SU-DHL-6 (cell line): Measurements from ENCODE around the gene MED12L.

Source experiments
- H2AFZ ChIP-seq: fragments of 200-600 bp; sonication (generic); 2 replicates; pipeline ENCODE4 v1.6.1; 2014; ENCODE audit warnings: low read depth, mild to moderate bottlenecking, moderate library complexity, mixed read lengths, antibody characterized with exemption, low read length; ENCODE audit not compliant: severe bottlenecking
- H3F3A ChIP-seq: fragments of 200-600 bp; shearing (Covaris generic); 2 replicates; pipeline ENCODE4 v1.6.0; 2016; ENCODE audit warnings: antibody characterized with exemption, mild to moderate bottlenecking; ENCODE audit not compliant: insufficient read depth
- H3K27ac ChIP-seq: fragments of 200-600 bp; sonication (generic); 2 replicates; pipeline ENCODE4 v1.5.1; 2016; ENCODE audit warnings: low read depth, mild to moderate bottlenecking, low read length, moderate library complexity, mixed read lengths
- H3K27me3 ChIP-seq: fragments of 200-600 bp; sonication (generic), shearing (Covaris generic); 2 replicates; pipeline ENCODE4 v1.6.0; 2014; ENCODE audit warnings: mild to moderate bottlenecking, low read length
- H3K36me3 ChIP-seq: fragments of 200-600 bp; sonication (generic); 2 replicates; pipeline ENCODE4 v1.6.1; 2014; ENCODE audit warnings: mild to moderate bottlenecking, low read length, mixed read lengths
- H3K4me2 ChIP-seq: fragments of 300-600, 200-600 bp; shearing (Covaris generic), sonication (generic); 2 replicates; pipeline ENCODE4 v1.6.0; 2014; ENCODE audit warnings: low read length, low read depth, mild to moderate bottlenecking; ENCODE audit not compliant: poor library complexity, severe bottlenecking
- H3K4me3 ChIP-seq: fragments of 200-600 bp; sonication (generic); 2 replicates; pipeline ENCODE4 v1.5.1; 2014; ENCODE audit warnings: antibody characterized with exemption, low read length, mild to moderate bottlenecking, mixed read lengths; ENCODE audit not compliant: insufficient read depth, poor library complexity, severe bottlenecking
- H3K79me2 ChIP-seq: fragments of 200-600 bp; sonication (generic); 2 replicates; pipeline ENCODE4 v1.6.1; 2014; ENCODE audit warnings: mild to moderate bottlenecking, low read length, moderate library complexity; ENCODE audit not compliant: insufficient read depth
- H3K9ac ChIP-seq: fragments of 200-600 bp; sonication (generic); 2 replicates; pipeline ENCODE4 v1.7.0; 2014; ENCODE audit warnings: mild to moderate bottlenecking, low read length
- H3K9me2 ChIP-seq: fragments of 200-600 bp; sonication (generic); replicated peaks from 2 replicates; pipeline ENCODE4 v1.6.1; 2014; ENCODE audit warnings: low read length; ENCODE audit not compliant: insufficient read depth
- H3K9me3 ChIP-seq: fragments of 200-600 bp; sonication (generic); 2 replicates; pipeline ENCODE4 v1.6.1; 2014; ENCODE audit warnings: low read length, mixed read lengths; ENCODE audit not compliant: insufficient read depth
- H4K20me1 ChIP-seq: fragments of 200-600 bp; sonication (generic); 2 replicates; pipeline ENCODE4 v1.6.1; 2014; ENCODE audit warnings: low read depth, mild to moderate bottlenecking, antibody characterized with exemption, low read length, moderate library complexity, mixed read lengths
- EZH2phosphoT487 ChIP-seq: fragments of 200-600 bp; sonication (generic), shearing (Covaris generic); conservative IDR thresholded peaks from 2 replicates; pipeline ENCODE4 v1.6.1; 2018; ENCODE audit warnings: mild to moderate bottlenecking, antibody characterized with exemption, low read length, moderate library complexity, mixed read lengths
- TF ChIP-seq, protein P1 (sequence below): fragments of 200-600 bp; sonication (generic); IDR thresholded peaks from one replicate; pipeline ENCODE4 v1.5.1; 2017; ENCODE audit warnings: antibody characterized with exemption, mild to moderate bottlenecking, low read length, moderate library complexity; ENCODE audit not compliant: insufficient read depth, poor library complexity, severe bottlenecking

The MED12L gene

GRCh38 chr3:151200586-151200985 lies 115.1 kb downstream of the MED12L start:
- no peaks in the 10 kb centered on the region for H3K27me3 ChIP-seq
- no peak overlapping the region for H2AFZ ChIP-seq
- H3K36me3 ChIP-seq = 0 out of 2 replicates have a peak, but pooled peaks cover 4% of the 10 kb centered on the region
- H3K9me3 ChIP-seq = no peaks in the 10 kb centered on the region
- H4K20me1 ChIP-seq = no peaks in the 10 kb centered on the region
- TF ChIP-seq, protein P1, sequence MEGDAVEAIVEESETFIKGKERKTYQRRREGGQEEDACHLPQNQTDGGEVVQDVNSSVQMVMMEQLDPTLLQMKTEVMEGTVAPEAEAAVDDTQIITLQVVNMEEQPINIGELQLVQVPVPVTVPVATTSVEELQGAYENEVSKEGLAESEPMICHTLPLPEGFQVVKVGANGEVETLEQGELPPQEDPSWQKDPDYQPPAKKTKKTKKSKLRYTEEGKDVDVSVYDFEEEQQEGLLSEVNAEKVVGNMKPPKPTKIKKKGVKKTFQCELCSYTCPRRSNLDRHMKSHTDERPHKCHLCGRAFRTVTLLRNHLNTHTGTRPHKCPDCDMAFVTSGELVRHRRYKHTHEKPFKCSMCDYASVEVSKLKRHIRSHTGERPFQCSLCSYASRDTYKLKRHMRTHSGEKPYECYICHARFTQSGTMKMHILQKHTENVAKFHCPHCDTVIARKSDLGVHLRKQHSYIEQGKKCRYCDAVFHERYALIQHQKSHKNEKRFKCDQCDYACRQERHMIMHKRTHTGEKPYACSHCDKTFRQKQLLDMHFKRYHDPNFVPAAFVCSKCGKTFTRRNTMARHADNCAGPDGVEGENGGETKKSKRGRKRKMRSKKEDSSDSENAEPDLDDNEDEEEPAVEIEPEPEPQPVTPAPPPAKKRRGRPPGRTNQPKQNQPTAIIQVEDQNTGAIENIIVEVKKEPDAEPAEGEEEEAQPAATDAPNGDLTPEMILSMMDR = no peak
- TF ChIP-seq EZH2phosphoT487 = no peak
- no peaks in the 10 kb centered on the region for H3F3A ChIP-seq
- no peaks in the 10 kb centered on the region for H3K9me2 ChIP-seq
- no peak overlapping the region for H3K4me2 ChIP-seq
- H3K9ac ChIP-seq = no peak overlapping the region
- H3K4me3 ChIP-seq = no peak overlapping the region
- no peak overlapping the region for H3K27ac ChIP-seq
- H3K79me2 ChIP-seq = no peaks in the 10 kb centered on the region

- Histone ChIP-seq H4K20me1 (no peaks in the 10 kb centered on the region), H2AFZ (no peak overlapping the region), H3K79me2 (no peaks in the 10 kb centered on the region), H3K9ac (no peak overlapping the region), H3K4me2 (no peak overlapping the region), H3K36me3 (0 out of 2 replicates have a peak, but pooled peaks cover 3% of the 10 kb centered on the region), H3K27ac (no peak overlapping the region), H3K9me2 (no peaks in the 10 kb centered on the region), H3F3A (no peaks in the 10 kb centered on the region), H3K27me3 (no peaks in the 10 kb centered on the region), H3K4me3 (no peak overlapping the region), H3K9me3 (no peaks in the 10 kb centered on the region)
- no peak for TF ChIP-seq EZH2phosphoT487
- TF ChIP-seq, protein P1 = no peak
Observed at GRCh38 chr3:151201051-151201730, 115.7 kb downstream of the MED12L start.

DNA sequence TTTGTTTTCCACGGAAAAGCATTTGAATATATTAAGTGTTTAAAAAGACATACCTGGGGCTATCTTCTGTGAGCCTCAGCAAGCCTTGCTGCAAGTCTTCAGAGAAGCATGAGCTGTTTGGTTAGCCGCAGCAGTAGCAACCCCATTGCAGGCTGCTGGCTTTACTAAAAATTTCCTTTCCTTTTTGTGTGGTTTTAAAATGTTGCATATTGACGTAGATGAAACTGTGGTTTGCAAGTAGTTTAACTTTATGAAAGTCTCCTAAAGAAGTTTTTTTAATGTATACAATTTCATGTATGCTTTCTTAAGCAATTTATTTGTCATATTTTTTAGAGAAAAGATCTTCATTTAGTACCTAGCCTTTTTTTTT lies 117.6 kb downstream of the MED12L start, which contains the start of gene GPR171:
Gene GPR171 (minus strand): TSS at position 166 of the 370 bp plus-strand sequence. CDS start 3,830 bp downstream, outside the sequence.
- TF ChIP-seq, protein P1 = no peak
- TF ChIP-seq EZH2phosphoT487 = no peak
- Histone ChIP-seq H3K36me3 (no peaks in the 10 kb centered on the region), H3K79me2 (no peaks in the 10 kb centered on the region), H3K27me3 (no peaks in the 10 kb centered on the region), H3K27ac (no peak within 1 kb of the TSS), H2AFZ (no peak within 1 kb of the TSS), H3K9me2 (no peaks in the 10 kb centered on the region), H3F3A (no peaks in the 10 kb centered on the region), H3K4me2 (no peak within 1 kb of the TSS), H3K9me3 (no peaks in the 10 kb centered on the region), H4K20me1 (no peaks in the 10 kb centered on the region), H3K4me3 (no peak within 1 kb of the TSS), H3K9ac (no peak within 1 kb of the TSS)
